ENCODE measurements around the gene ATG101. TPM values are rescaled to one million over a fixed set of nuclear protein-coding genes. Genes with fewer than 3 reads are reported as not detected.
A peak's percentile ranks its signal among the peaks of the same experiment; 100 is the strongest.

ATG101 gene
- total RNA-seq, 1 experiment from 2014 or later: 64.9 TPM

GRCh38 chr12:52036587-52037171 lies 33.1 kb upstream of the ATG101 start:
- BruUV-seq (replicated peaks): no TSS peak
- H3K27me3 ChIP-seq (ENCODE audit: control insufficient read depth, insufficient read depth, low read length): 0 out of 2 replicates have a peak, but pooled peaks cover 2% of the 10 kb centered on the region
- H3K27ac ChIP-seq (ENCODE audit: low read length): no peak overlapping the region
- CTCF ChIA-PET: no interaction called here
- in situ Hi-C loops (cut with HindIII; ENCODE audit: low pct_unique_long_range_greater_than_20kb, low sequenced_read_pairs): no loop called here
- POLR2A ChIA-PET: no interaction called here
- peak; percentile 58 for ATAC-seq
- no peak for DNase-seq (ENCODE audit: low read depth, low spot score)
- 0 out of 2 replicates have a peak, but pooled peaks have one; percentile 10 for TF ChIP-seq TCF7L2 (IDR thresholded peaks at IDR 0.05; ENCODE audit: low read depth, low read length)
- TF ChIP-seq REST (IDR thresholded peaks at IDR 0.05; ENCODE audit: insufficient read depth in 1 of 2, low read depth in 2 of 2, low read length in 1 of 2): no peak
- no peak for TF ChIP-seq POLR2AphosphoS5 (IDR thresholded peaks at IDR 0.05; ENCODE audit: low read depth, low read length)
- no peak for TF ChIP-seq SIN3A (IDR thresholded peaks at IDR 0.05; ENCODE audit: borderline replicate concordance, insufficient read depth, low read depth, low read length)
- TF ChIP-seq CTCF (IDR thresholded peaks at IDR 0.05): no peak
- no peaks in the 10 kb centered on the region for H3K36me3 ChIP-seq (ENCODE audit: control insufficient read depth, insufficient read depth, low read length)
- intact Hi-C loops (cut with micrococcal nuclease; ENCODE audit: unreplicated experiment): no loop called here
- peak overlapping the region; percentile 44 to 54 for H3K4me3 ChIP-seq (ENCODE audit: low read depth in 2 of 2, low read length in 2 of 2)
- 0 out of 2 replicates have a peak, but pooled peaks cover 5% of the 10 kb centered on the region for H3K4me1 ChIP-seq (ENCODE audit: control insufficient read depth, insufficient read depth, low read length)
- no peaks in the 10 kb centered on the region for H3K9me3 ChIP-seq (ENCODE audit: control insufficient read depth, insufficient read depth, low read depth, low read length)

GRCh38 chr12:52037248-52037861 lies 32.4 kb upstream of the ATG101 start:
- in situ Hi-C loops (cut with HindIII; ENCODE audit: low pct_unique_long_range_greater_than_20kb, low sequenced_read_pairs) (no loop called here), intact Hi-C loops (cut with micrococcal nuclease; ENCODE audit: unreplicated experiment) (no loop called here)
- ATAC-seq (no peak), DNase-seq (ENCODE audit: low read depth, low spot score) (no peak)
- 0 out of 2 replicates have a peak, but pooled peaks cover 5% of the 10 kb centered on the region for H3K4me1 ChIP-seq (ENCODE audit: control insufficient read depth, insufficient read depth, low read length)
- H3K9me3 ChIP-seq (ENCODE audit: control insufficient read depth, insufficient read depth, low read depth, low read length): no peaks in the 10 kb centered on the region
- peak overlapping the region; percentile 44 to 47 for H3K4me3 ChIP-seq (ENCODE audit: low read depth in 2 of 2, low read length in 2 of 2)
- POLR2A ChIA-PET: interaction anchor here (0.6 kb wide), 2 partner anchors 33 to 210 kb away, joined by 3 to 10 read pairs; partner anchors contain the start of gene ATG101
- TF ChIP-seq CTCF (IDR thresholded peaks at IDR 0.05): no peak
- no peak for TF ChIP-seq REST (IDR thresholded peaks at IDR 0.05; ENCODE audit: insufficient read depth in 1 of 2, low read depth in 2 of 2, low read length in 1 of 2)
- no peak for TF ChIP-seq TCF7L2 (IDR thresholded peaks at IDR 0.05; ENCODE audit: low read depth, low read length)
- TF ChIP-seq POLR2AphosphoS5 (IDR thresholded peaks at IDR 0.05; ENCODE audit: low read depth, low read length): no peak
- no peak for TF ChIP-seq SIN3A (IDR thresholded peaks at IDR 0.05; ENCODE audit: borderline replicate concordance, insufficient read depth, low read depth, low read length)
- H3K27ac ChIP-seq (ENCODE audit: low read length): no peak overlapping the region
- no TSS peak for BruUV-seq (replicated peaks)
- H3K36me3 ChIP-seq (ENCODE audit: control insufficient read depth, insufficient read depth, low read length): no peaks in the 10 kb centered on the region
- H3K27me3 ChIP-seq (ENCODE audit: control insufficient read depth, insufficient read depth, low read length): 0 out of 2 replicates have a peak, but pooled peaks cover 2% of the 10 kb centered on the region
- CTCF ChIA-PET: interaction anchor here (0.7 kb wide), 1 partner anchor 12 kb away, joined by 3 read pairs; no protein-coding TSS in a partner anchor
